Measurements from ENCODE around the gene GABRA5. TPM values are rescaled to one million over a fixed set of nuclear protein-coding genes. Genes with fewer than 3 reads are reported as not detected.
"Not testable (repeated sequence)": the region's sequence is repeated elsewhere in the genome, so short reads cannot be mapped to it uniquely, and the experiment has no call there.

GABRA5 gene
- total RNA-seq (2016; rRNA removed; fragmentation: Illumina TruSeq; extraction: Trizol) (not detected in 2 replicates), polyA plus RNA-seq (2011; rRNA removed) (not detected in 2 replicates), polyA minus RNA-seq (2011; rRNA and poly(A)+ RNA removed; ENCODE audit: low replicate concordance) (not detected in 2 replicates), Bru-seq, nascent RNA (percentile 1 among the genes with signal in this experiment), BruChase-seq, experiment 1, labeled RNA remaining after a 6-hour chase (not detected), BruChase-seq, experiment 2, labeled RNA remaining after a 2-hour chase (not detected)
- not detected in 2 replicates for total RNA-seq (2016; cell fraction: cytosol; rRNA removed; fragmentation: Illumina TruSeq; extraction: Trizol; ENCODE audit: low read depth)
- not detected in 2 replicates for total RNA-seq (2016; cell fraction: insoluble cytoplasmic fraction; rRNA removed; fragmentation: Illumina TruSeq; extraction: Trizol)
- not detected in 2 replicates for total RNA-seq (2016; cell fraction: membrane; rRNA removed; fragmentation: Illumina TruSeq; extraction: Trizol)
- not detected in 2 replicates for total RNA-seq (2016; cell fraction: nucleus; rRNA removed; fragmentation: Illumina TruSeq; extraction: Trizol)
- not detected in 2 replicates for polyA plus RNA-seq (2011; cell fraction: cytosol; rRNA removed)
- polyA plus RNA-seq (2011; cell fraction: nucleus; rRNA removed), result not detected in 2 replicates
- polyA plus RNA-seq (2012), result not detected in 2 replicates
- not detected in 2 replicates for polyA plus RNA-seq (2016; cell fraction: cytosol; fragmentation: Illumina TruSeq; extraction: Trizol; ENCODE audit: low read depth)
- polyA plus RNA-seq (2016; cell fraction: insoluble cytoplasmic fraction; fragmentation: Illumina TruSeq; extraction: Trizol; ENCODE audit: low read depth), result not detected in 2 replicates
- polyA plus RNA-seq (2016; cell fraction: membrane; fragmentation: Illumina TruSeq; extraction: Trizol; ENCODE audit: low read depth), result not detected in 2 replicates
- not detected in 2 replicates for polyA plus RNA-seq (2016; cell fraction: nucleus; fragmentation: Illumina TruSeq; extraction: Trizol; ENCODE audit: insufficient read depth, low read depth)
- polyA minus RNA-seq (2011; cell fraction: cytosol; rRNA and poly(A)+ RNA removed), result not detected in 2 replicates
- polyA minus RNA-seq (2011; cell fraction: nucleus; rRNA and poly(A)+ RNA removed), result not detected in 2 replicates
- long read RNA-seq, experiment 1, result 0 reads
- long read RNA-seq, experiment 2, result 0 reads

- no peak for DNase-seq (ENCODE audit: low spot score)
- Histone ChIP-seq H3K4me1 (ENCODE audit: insufficient read depth, low read length) (no peaks in the 10 kb centered on the region), H3K27me3 (ENCODE audit: control insufficient read depth in 1 of 2, insufficient read depth in 2 of 2, low read length in 2 of 2) (no peaks in the 10 kb centered on the region; a peak in 1 of 5 replicates), H3K4me3 (replicated peaks in 1 of 3; ENCODE audit: insufficient read depth in 1 of 3, low read depth in 2 of 3, low read length in 3 of 3) (no peak within 1 kb of the TSS), H3K36me3 (replicated peaks in 1 of 2; ENCODE audit: control insufficient read depth in 1 of 2, insufficient read depth in 2 of 2, low read length in 2 of 2) (no peaks in the 10 kb centered on the region), H4K20me1 (ENCODE audit: insufficient read depth, low read length) (no peaks in the 10 kb centered on the region), H2AFZ (ENCODE audit: low read length) (no peak within 1 kb of the TSS), H3K27ac (ENCODE audit: extremely low read length, insufficient read depth, low read length) (no peak within 1 kb of the TSS), H3K79me2 (ENCODE audit: insufficient read depth, low read length) (no peaks in the 10 kb centered on the region), H3K4me2 (ENCODE audit: low read depth, low read length) (no peak within 1 kb of the TSS), H3K9ac (ENCODE audit: insufficient read depth, low read depth, low read length) (no peak within 1 kb of the TSS), H3K9me3 (ENCODE audit: low read length) (no peaks in the 10 kb centered on the region)
- ChIA-PET CTCF (ENCODE audit: low intra/inter-chr PET ratio, low total read pairs) (no interaction called here), POLR2A (no interaction called here)
- intact Hi-C loops (cut with micrococcal nuclease; ENCODE audit: unreplicated experiment), result loop anchor here (10.0 kb wide), 1 partner anchor 1172 kb away; no protein-coding TSS in a partner anchor
- 40% methylated on average over 13 of the region's 63 CpGs for WGBS (ENCODE audit: low lambda C conversion rate)
- in situ Hi-C loops (cut with HindIII; ENCODE audit: extremely low pct_ligation_motif_present, low pct_unique_long_range_greater_than_20kb), result loop anchor here (25.0 kb wide), 1 partner anchor 929 kb away; no protein-coding TSS in a partner anchor
- no TSS peak for BruUV-seq (replicated peaks)
- peak; percentile 70; the same call in 1 of the 2 replicates for TF ChIP-seq ZNF576 (CRISPR knock-in tag; IDR thresholded peaks at IDR 0.05)
- no peak for TF ChIP-seq EHMT2 (IDR thresholded peaks at IDR 0.05; ENCODE audit: borderline replicate concordance, low read depth, low read length)
- TF ChIP-seq EZH2 (conservative IDR thresholded peaks at IDR 0.05; ENCODE audit: low read depth, low read length), result no peak
- TF ChIP-seq, protein P1, sequence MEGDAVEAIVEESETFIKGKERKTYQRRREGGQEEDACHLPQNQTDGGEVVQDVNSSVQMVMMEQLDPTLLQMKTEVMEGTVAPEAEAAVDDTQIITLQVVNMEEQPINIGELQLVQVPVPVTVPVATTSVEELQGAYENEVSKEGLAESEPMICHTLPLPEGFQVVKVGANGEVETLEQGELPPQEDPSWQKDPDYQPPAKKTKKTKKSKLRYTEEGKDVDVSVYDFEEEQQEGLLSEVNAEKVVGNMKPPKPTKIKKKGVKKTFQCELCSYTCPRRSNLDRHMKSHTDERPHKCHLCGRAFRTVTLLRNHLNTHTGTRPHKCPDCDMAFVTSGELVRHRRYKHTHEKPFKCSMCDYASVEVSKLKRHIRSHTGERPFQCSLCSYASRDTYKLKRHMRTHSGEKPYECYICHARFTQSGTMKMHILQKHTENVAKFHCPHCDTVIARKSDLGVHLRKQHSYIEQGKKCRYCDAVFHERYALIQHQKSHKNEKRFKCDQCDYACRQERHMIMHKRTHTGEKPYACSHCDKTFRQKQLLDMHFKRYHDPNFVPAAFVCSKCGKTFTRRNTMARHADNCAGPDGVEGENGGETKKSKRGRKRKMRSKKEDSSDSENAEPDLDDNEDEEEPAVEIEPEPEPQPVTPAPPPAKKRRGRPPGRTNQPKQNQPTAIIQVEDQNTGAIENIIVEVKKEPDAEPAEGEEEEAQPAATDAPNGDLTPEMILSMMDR (CRISPR knock-in tag; IDR thresholded peaks at IDR 0.05), result peak; percentile 60
- no peak for TF ChIP-seq RBFOX2 (IDR thresholded peaks at IDR 0.05; ENCODE audit: low read depth, low read length)
- TF ChIP-seq STAG1 (CRISPR knock-in tag; IDR thresholded peaks at IDR 0.05), result peak; percentile 68
- 0 out of 2 replicates have a peak, but pooled peaks have one; percentile 13 for TF ChIP-seq RAD21 (CRISPR knock-in tag; IDR thresholded peaks at IDR 0.05)
- no peak for FAIRE-seq
- ATAC-seq, result peak; percentile 97
These were observed at the start of gene GABRA5 for GRCh38 chr15:26866298-26867199. GABRA5 (plus strand) TSS chr15:26867062; CDS start chr15:26869249, 2,187 bp downstream.

GRCh38 chr15:26831191-26831590 lies 35.7 kb upstream of the GABRA5 start:
- DNase-seq (ENCODE audit: low spot score); H3K27ac ChIP-seq (ENCODE audit: extremely low read length, insufficient read depth, low read length); FAIRE-seq; ATAC-seq; intact Hi-C loops (cut with micrococcal nuclease; ENCODE audit: unreplicated experiment); BruUV-seq (replicated peaks); H3K9me3 ChIP-seq (ENCODE audit: low read length); CTCF ChIA-PET (ENCODE audit: low intra/inter-chr PET ratio, low total read pairs); H3K4me2 ChIP-seq (ENCODE audit: low read depth, low read length); H2AFZ ChIP-seq (ENCODE audit: low read length); H3K4me3 ChIP-seq (replicated peaks in 1 of 3; ENCODE audit: insufficient read depth in 1 of 3, low read depth in 2 of 3, low read length in 3 of 3); H3K27me3 ChIP-seq (ENCODE audit: control insufficient read depth in 1 of 2, insufficient read depth in 2 of 2, low read length in 2 of 2); H3K4me1 ChIP-seq (ENCODE audit: insufficient read depth, low read length); H3K79me2 ChIP-seq (ENCODE audit: insufficient read depth, low read length); H3K36me3 ChIP-seq (replicated peaks in 1 of 2; ENCODE audit: control insufficient read depth in 1 of 2, insufficient read depth in 2 of 2, low read length in 2 of 2); H4K20me1 ChIP-seq (ENCODE audit: insufficient read depth, low read length); in situ Hi-C loops (cut with HindIII; ENCODE audit: extremely low pct_ligation_motif_present, low pct_unique_long_range_greater_than_20kb); H3K9ac ChIP-seq (ENCODE audit: insufficient read depth, low read depth, low read length); POLR2A ChIA-PET: not testable (repeated sequence)
- WGBS (ENCODE audit: low lambda C conversion rate), result no CpG with 5 or more reads among the region's 36 CpGs

Data from HepG2 (cell line).